NCI-H2107 treated with DMSO at 0.1 percent for 48 hours (cell line): ENCODE results near the gene ADCYAP1R1.

Source experiments
- DNase-seq: peaks from one replicate; lab custom pipeline; 2025; ENCODE audit not compliant: unreplicated experiment; lab: John Stamatoyannopoulos, UW

ADCYAP1R1 gene

DNA sequence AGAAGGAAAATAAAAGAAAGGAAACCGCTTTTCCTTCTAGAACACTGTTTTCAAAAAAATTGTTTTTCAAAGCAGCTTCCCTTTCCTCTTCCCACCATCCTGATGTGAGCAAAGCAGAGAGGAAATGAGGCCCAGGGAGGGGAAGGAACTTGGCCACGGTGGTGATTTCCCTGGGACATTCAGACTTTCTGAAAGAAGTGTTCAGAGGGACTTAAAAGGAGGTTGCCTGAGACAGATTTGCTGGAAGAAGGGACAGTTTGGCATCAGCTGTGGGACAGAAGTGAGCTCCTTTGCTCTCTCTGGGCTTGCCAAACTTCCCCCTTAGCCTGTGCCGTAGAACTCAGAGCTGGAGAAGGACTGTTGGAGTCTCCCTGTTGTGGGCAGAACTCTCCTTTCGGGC, 30.3 kb downstream of the ADCYAP1R1 start:
- peak; percentile 23 for DNase-seq

DNA sequence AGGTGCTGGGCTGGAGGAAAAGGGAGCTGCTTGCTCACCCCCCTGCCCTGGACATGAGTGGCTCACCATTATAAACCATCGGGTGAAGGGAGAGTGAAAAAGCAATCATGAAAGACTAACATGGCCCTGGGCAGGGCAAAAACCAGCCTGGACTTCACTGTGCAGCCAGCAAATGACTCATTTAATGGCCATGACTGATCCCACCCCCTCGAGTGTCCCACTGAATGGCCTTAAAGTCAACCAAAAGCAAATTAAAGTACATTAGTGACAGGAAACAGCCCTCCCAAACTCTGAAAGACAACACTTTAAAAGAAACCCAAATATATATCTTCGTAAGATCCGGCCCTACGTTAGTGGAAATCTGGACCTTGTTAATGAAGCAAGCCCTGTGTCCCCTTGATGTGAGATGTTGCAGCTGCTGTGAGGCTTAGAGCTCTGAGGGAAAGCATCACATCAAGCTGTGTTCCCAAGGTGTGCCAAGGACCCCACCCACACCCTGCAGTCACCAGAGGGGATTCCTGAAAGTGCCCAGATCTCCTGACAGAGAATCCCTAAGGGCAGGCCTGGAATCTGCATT, 31.2 kb downstream of the ADCYAP1R1 start:
- DNase-seq: no peak

DNA sequence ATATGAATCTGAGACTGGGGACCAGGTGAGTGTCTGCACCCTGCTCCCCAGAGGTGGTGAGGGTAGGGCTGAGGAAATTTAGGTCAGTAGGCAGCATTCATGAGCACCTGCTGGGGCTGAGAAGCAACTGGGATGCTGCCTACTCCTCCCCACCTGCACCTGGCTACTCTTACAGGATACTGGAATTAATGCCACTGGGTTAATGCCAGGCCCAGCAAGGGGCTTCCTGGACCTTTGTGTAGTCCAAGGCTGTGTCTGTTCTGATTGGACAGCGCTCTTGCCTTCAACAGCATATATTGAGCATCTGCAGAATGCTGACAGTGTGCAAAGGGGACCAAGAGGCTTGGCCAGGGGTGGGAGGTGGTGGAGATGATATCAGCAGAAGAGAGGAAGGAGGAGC, 32.1 kb downstream of the ADCYAP1R1 start:
- no peak for DNase-seq

DNA sequence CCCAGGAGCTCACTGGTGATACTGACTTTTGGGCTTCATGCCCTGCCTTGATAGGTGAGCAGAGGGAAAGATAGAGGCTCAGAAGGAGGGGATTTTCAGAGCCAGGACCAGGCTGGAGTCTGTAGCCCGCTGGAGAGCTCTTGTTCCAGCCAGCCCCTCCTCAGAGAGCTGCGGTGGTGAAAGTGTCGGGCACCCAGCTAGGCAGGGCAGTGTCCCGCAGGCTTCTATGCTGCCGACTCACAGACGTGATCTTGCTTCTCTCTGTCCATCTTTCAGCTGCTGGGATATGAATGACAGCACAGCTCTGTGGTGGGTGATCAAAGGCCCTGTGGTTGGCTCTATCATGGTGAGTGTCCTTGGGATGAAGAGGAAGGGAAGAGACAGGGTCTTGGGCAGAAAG, 35.2 kb downstream of the ADCYAP1R1 start:
- no peak for DNase-seq

DNA sequence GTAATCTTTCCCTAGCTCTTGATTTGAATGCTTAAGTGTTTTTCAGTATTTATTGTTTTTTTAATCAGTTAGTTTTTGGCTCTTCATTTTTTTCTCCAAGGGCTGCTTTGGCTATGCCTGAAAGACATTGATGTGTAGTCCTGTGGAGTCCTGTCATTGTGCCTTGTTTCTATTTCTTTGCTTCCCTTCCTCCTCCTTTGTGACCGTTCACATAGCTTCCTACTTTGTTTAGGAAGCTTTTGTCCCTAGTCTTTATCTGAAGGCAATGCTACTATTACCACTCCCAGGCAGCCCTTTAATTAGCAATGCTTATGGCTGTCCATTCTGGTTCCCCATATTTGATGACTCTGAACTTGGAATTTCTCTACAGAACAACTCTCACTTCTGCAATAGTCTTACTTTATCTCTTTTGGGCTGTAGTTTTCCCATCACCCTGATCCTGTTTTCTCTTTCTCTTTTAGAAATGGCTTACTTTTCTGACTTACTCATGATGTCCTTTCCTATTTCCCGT, 39.9 kb downstream of the ADCYAP1R1 start:
- no peak for DNase-seq

DNA sequence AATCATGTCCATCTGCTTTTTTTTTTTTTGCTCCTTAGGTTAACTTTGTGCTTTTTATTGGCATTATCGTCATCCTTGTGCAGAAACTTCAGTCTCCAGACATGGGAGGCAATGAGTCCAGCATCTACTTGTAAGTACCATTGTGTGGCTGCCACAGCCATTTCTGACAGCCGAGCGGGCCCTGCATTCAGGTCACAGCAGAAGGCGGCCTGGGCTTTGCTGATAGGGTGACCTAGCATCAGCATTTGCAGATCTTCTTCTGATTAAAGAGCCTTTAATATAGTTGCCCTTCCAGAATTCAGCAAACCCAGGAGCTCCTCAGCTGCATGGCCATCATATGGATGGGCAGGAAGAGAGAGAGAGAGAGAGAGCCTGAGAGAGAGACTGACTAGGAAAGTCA, 40.5 kb downstream of the ADCYAP1R1 start:
- no peak for DNase-seq

DNA sequence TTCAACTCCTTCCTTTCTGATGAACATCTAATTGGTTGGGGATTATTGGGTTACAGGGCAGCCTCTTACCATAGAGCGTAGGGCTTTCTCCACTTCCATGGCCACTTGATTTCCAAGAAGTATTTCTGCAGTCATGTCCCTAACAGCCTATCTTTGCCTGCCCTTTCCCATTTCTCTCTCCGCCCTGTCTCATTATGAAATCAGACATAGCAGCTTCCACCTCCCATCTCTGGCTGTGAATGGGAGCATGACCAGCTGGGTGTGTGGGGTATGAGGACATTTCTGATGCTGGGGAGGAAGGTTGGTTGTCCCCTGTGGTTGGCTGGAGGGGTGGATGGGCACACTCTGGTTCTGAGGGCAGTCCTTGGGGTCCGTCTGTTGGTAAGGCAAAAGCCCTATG, 41.2 kb downstream of the ADCYAP1R1 start:
- no peak for DNase-seq

DNA sequence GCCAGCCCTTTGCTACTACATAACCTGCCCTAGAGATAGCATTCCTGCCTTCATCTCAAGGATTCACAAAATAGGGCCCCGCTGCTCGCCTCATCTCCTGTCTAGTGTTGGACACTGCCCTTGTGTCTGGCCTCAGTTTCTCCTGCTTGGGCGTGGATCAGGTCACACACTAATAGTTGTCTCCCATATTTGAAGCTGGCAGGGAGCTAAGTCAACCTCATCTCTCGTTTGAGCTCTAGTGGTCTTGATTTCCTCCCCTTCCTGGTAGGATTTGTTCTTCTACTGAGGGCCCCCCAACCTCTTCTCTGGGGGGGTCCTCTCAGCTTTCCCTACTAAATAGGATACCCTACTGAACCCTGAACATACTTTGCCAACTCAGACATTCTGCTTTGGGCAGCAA, 42.2 kb downstream of the ADCYAP1R1 start:
- no peak for DNase-seq

DNA sequence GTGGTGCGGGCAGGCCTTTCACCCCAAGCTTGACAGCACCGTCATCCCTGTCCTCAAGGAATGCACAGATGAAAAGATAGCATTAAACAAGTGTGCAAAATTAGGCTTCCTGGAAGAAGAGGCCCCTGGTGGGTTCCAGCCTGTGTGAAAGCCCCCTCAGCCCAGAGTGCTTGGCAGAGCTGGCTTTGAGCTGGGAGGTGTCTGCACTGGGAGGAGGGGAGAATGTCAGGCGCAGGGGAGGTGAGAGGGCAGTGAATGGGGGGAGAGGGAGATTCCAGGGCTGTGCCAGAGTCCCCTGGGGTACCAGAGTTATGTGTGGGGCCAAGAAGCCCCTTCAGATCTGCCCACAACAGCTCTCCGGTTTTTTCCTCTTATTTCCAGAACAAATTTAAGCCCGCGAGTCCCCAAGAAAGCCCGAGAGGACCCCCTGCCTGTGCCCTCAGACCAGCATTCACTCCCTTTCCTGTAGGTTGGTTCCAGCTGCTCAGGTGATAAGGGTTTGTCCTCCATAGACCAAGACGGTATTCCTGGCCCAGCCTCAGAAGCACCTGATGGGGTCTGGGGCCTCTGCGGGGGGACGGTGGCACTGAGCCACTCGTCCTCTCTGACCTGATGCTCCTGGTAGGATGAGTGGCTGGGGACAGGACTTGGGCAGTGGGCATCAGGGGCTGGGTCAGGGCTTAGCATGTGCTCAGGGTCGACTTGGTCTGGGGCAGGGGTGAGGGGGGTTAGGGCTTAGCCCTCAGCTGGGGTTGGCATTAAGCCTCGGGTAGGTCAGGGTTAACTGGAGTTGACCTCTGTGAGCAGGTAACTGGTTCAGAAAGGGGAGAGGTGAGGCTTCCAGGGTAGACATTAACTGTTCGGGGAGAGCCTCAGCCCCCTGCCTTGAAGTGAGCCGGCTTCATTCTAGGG, 43.4 kb downstream of the ADCYAP1R1 start:
- DNase-seq: no peak

DNA sequence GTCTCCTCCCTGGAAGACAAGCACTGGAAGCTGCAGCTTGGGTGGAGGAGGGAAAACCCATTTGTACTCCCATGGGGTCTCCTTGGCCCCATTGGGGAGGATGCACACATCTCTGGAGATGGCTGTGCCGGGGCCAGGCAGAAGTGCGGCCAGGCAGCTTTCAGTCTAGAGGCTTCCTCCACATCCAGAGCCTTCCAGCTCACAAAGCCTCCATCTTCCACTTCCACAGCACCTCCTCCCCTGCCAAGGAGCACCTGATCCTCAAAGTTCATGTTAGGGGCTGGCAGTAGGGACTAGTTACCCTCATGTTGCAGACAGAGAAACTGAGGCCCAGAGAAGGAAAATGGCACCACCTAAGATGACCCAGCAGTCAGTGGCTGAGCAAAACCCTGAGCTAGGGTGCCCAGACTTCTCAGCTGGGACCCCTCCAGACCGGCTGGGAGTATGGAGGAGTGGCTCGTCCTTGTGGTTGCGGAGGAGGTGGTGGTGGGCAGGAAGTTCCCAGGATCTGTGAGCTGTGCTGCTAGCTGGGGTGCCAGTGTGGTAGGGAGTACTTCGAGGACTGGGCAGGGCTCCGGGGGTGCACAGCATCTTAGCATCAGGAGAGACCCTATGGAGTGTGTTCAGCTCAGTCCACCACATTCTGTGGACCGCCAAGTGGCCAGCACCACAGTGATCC, 44.2 kb downstream of the ADCYAP1R1 start:
- no peak for DNase-seq

DNA sequence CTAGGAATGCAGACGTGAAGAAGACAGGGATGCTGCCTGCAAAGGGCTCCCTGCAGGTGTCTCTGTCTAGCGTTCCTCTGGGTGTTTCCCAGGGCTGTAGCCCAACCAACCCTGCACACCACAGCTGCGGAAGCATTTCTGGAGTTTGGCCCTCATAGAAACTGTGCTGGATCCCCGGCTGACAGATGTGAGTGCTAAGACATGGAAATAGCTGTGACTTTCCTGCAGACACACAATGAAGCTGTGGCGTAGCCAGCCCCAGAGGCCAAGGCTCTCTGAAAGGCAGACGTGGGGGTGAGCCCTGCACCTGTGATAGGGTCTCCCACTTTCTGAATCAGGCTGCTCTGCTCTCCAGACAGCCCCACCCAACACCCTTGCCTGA, 44.8 kb downstream of the ADCYAP1R1 start:
- DNase-seq: no peak

DNA sequence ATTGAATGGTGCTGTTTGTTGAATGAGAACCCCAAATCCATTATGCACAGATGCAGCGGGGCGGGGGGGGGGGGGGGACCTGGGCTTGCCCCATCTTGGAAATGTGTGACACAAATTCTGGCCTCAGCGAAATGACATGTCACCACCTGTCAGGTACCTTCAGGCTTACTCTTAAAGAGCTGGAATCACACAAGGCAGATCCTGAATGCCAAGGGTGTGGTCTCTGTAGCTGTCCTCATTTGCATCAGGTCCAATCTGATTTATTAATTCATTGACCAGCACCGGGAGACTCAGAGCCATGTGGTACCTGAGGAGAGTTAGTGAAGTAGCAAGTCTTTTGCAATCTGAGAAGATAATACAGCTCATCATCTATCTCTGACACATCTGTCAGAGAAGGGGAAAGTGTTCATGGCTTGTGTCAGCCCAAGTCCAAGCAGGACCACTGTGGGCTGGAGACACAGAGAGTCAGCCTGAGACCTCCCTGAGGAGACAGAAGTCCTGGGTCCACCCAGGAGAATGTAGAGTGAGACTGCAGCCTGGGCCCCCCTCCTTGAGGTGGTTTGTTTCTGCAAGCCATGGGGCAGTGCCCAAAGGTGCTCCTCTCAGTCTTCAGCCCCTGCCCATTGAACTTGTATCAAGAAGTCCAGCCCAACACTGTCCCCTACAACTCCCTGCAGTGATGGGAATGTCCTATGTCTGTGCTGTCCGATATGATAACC, 46.7 kb downstream of the ADCYAP1R1 start:
- no peak for DNase-seq

DNA sequence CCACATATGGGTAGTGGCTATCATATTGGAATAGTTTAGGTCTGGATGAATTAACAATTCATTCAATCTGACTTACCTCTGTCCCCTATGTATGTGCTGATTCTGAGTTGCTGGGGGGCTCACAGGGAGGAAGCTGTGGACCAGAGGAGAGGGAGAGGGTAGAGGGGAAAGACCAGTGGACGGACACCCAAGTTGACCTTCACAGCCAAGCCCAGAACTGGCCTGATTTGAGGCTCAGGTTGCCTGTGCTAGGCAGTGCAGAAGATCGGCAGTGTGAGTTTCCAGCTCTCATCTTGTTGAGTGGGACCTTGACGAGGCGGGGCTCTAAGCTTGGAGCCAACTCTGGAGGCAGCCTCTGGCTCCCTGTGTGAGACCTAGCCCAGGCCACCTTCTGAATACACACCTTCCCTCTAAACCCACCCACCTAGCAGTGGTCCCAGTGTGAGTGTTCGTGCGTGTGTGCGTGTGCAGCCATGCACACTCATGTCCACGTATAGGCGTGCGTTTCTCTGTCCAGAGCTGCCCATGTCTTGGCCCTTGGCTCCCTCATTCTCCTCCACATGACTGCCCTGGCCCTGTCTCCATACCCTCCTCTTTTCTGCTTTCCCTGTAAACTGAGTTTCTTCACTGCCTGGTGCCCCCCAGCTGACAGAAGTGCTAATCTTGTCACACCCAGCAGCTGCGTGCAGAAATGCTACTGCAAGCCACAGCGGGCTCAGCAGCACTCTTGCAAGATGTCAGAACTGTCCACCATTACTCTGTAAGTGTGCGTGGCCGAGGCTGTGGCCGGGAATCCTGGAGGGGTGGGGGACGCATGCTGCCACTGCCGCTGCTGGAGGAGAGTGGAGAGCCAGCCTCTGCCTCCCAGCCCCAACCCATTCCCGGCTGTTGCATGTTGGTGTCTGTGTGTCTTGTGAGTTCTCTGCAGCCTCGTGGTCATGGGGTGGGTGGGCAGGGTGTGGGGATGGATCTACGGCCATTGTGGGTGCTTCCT, 47.6 kb downstream of the ADCYAP1R1 start:
- no peak for DNase-seq

DNA sequence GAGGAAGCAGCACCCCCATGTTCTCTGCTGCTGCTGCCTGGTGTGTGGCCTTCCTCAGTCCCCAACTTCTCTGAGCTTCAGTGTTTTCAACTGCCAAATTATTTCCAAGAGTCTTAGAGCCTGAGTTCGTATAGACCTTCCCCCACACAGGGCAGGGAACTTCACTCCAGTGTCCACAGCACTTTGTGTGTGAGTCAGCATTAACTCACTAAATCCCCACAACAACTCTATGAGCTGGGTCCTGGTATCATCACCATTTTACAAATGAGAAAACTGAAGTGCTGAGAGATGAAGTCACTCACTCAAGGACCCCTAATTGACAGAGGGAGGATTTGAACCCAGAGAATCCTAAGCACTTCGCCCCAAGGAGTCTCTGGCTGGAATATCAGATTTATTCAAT, 48.3 kb downstream of the ADCYAP1R1 start:
- DNase-seq: no peak

DNA sequence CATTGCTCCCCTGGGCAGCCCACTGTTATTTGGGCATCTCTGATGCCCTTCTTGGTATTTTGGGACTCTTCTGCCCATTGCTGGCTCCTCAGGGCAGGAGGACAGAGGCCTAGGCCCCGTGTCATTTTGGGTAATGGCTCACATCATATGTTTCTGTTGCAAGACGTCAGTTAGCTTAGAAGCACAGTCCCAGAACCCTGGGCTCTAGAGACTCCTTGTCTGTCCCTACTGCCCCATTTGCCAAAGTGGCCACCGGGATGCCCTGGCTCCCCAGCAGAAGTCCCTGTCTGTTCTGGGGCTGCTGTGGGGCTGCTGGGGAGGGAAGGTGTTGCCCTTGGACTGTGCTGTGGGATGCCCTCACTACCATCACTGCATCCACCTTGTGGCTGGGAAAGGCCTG, 48.8 kb downstream of the ADCYAP1R1 start:
- no peak for DNase-seq

DNA sequence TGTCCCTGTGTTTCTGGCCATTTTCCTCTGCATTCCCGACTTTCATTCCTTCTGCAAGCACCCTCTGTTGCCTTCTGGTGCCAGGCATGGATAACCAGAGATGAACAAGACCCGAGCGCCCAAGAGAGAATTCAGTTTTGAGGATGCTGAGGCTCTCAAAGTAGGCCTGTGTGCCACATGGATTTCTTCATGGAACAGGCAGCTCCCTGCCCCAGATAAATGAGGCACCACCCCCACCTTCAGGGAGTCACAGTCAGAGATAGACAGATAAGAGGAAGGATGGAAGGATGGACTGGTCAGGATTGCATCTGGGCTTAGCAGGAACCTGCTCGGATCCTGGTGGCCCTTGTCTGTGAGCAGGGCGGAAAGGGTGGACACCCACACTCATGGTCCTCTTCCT, 49.4 kb downstream of the ADCYAP1R1 start:
- DNase-seq: no peak

DNA sequence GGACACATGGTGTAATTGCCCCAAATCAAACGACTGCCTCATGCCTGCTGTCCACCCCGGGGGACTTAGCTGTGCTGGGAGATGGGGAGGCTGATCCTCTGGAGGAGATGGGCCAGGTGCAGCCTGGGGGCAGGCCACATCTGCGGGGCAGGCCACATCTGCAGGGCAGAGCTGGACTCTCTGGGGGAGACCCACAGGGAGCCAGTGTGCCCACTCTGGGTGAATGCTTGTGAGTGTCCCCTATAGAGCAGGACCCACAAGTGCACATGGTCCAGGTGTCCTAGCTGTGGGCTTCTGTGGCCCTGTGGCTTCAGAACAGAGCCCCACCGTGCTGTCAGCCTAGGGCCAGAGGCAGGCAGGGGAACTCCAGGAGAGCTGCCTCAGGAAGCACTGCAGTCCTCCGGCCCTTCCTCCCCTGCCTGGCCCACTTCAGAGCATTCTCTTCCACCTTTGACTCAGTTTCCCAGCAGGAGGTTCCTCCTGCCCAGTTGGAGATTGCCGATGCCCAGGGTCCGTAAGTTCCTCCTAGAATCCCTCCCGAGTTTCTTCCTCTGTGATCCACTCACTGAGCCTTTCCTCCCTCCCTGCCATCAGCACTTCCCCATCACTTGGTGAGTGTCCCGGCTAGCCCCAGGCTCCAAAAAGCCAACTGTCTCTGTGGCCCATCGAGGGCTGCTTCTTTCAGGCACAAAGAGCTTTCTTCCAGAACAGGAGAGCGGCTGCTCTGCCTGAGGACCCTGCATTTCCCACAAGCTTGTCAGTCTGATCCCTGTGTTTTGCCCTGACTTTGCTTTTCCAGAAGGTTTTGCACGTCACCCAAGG, 50.3 kb downstream of the ADCYAP1R1 start:
- no peak for DNase-seq

DNA sequence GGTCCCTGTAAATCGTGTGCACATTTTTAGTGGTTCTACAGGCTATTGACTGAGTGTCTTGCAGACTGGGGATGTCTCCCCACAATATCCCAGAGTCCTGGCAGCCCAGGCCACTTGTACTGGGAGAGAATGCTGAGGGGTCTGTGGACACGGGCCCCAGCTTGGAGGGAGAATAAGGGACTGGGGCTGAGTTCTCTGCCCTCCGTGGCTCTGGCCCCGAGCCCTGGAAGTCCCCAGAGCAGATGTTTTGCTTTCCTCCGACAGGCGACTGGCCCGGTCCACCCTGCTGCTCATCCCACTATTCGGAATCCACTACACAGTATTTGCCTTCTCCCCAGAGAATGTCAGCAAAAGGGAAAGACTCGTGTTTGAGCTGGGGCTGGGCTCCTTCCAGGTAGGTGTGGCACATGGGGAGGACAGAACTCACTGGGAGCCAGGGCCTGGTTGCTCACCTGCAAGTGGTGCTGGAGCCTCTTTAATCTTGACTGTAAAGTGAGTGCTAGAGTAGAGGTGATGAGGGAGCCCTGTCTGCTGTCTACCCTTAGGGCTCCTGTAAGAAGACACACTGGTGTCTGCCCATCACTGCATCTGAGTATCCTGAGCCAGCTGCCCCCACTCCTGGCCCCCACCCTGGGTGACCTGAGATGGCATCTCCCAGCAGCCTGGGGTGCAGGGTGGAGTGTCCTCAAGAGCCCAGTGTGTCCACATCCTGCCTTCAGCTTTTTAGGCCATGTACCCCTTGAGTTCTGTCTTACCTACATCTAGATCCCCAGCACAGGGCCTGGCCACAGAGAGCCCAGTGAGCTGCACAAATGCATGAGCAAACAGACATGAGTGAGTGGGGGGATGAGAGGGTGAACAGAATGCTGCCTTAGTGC, 51.1 kb downstream of the ADCYAP1R1 start:
- DNase-seq: no peak
